Mammary epithelial cell (primary cell): ENCODE measurements around the gene ZNF280A.

Source experiments
- CTCF ChIP-seq, 2 donors: IDR thresholded peaks in 1 of 2; conservative IDR thresholded peaks in 1 of 2; 2 replicates each; pipeline ENCODE4 v1.5.1; 2011 to 2012; ENCODE audit warnings: inconsistent platforms in 2 of 2, low read length in 2 of 2, mild to moderate bottlenecking in 2 of 2, control low read depth in 1 of 2, low read depth in 1 of 2; ENCODE audit not compliant: insufficient read depth in 1 of 2; ENCODE audit errors: extremely low read depth in 1 of 2
- EZH2 ChIP-seq: IDR thresholded peaks from 2 replicates; pipeline ENCODE4 v1.6.1; 2012; ENCODE audit warnings: low read length, inconsistent platforms, borderline replicate concordance

- no peak for TF ChIP-seq EZH2
- TF ChIP-seq CTCF (conservative IDR thresholded peaks at IDR 0.05 in 1 of 2, IDR thresholded peaks at IDR 0.05 in 1 of 2; ENCODE audit: extremely low read depth in 1 of 2, insufficient read depth in 1 of 2, low read depth in 1 of 2, low read length in 2 of 2): no peak
Observed at GRCh38 chr22:22535662-22536061, 15.6 kb upstream of the ZNF280A start.
